GM13977 (cell line): ENCODE results near the gene LOXL4.

Experiments used
- DNase-seq: peaks from one replicate; pipeline ENCODE4 v3.0.0; 2012; ENCODE audit warnings: low spot score
- CTCF ChIP-seq: IDR thresholded peaks from 2 replicates; pipeline ENCODE4 v1.5.1; 2012; ENCODE audit warnings: mild to moderate bottlenecking, control low read depth; ENCODE audit not compliant: insufficient read depth; ENCODE audit errors: extremely low read depth, missing control alignments
- in situ Hi-C: fragments of 300-500 bp; cut with MboI; formaldehyde crosslinking; loops from one replicate; pipeline ENCODE4 v1.12.0; 2022; ENCODE audit warnings: low sequenced_read_pairs, low pct_unique_long_range_greater_than_20kb, mixed read lengths, inconsistent platforms; ENCODE audit not compliant: unreplicated experiment

Gene LOXL4

GRCh38 chr10:98267894-98268693, at the start of gene LOXL4:
Gene LOXL4 (minus strand): TSS chr10:98268194. CDS start chr10:98263019, 5,175 bp downstream.
- no peak for TF ChIP-seq CTCF
- DNase-seq = peak; percentile 75
- in situ Hi-C loops = no loop called here

- in situ Hi-C loops = loop anchor here (25.0 kb wide), 1 partner anchor 404 kb away; no protein-coding TSS in a partner anchor
Measured at GRCh38 chr10:98316661-98317060, 48.7 kb upstream of the LOXL4 start.

GRCh38 chr10:98316170-98316569, 48.2 kb upstream of the LOXL4 start:
- no peak for DNase-seq
- in situ Hi-C loops = loop anchor here (25.0 kb wide), 1 partner anchor 404 kb away; no protein-coding TSS in a partner anchor
- no peak for TF ChIP-seq CTCF

More at GRCh38 chr10:98316661-98317060, 48.7 kb upstream of the LOXL4 start:
- no peak for TF ChIP-seq CTCF
- DNase-seq = no peak

- DNase-seq = no peak
- in situ Hi-C loops = loop anchor here (25.0 kb wide), 1 partner anchor 402 kb away; no protein-coding TSS in a partner anchor
- TF ChIP-seq CTCF = no peak
Measured at GRCh38 chr10:98314532-98315284, 46.7 kb upstream of the LOXL4 start.

GRCh38 chr10:98313598-98313997, 45.6 kb upstream of the LOXL4 start:
- TF ChIP-seq CTCF = no peak
- in situ Hi-C loops = loop anchor here (25.0 kb wide), 1 partner anchor 401 kb away; no protein-coding TSS in a partner anchor
- no peak for DNase-seq

GRCh38 chr10:98312822-98313221, 44.8 kb upstream of the LOXL4 start:
- in situ Hi-C loops = loop anchor here (25.0 kb wide), 1 partner anchor 401 kb away; no protein-coding TSS in a partner anchor
- DNase-seq = no peak
- no peak for TF ChIP-seq CTCF
